Measurements from ENCODE around the gene DLG2.

DNA sequence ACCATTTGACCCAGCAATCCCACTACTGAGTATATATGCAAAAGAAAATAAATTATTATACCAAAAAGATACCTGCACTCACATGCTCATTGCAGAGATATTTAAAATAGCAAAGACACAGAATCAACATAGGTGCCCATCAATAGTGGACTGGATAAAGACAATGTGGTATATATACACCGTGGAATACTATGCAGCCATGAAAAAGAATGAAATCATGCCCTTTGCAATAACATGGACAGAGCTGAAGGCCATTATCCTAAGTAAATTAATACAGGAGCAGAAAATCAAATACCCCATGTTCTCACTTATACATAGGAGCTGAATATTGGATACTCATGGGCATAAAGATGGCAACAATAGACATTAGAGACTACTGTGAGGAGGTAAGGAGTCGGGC lies 68.7 kb downstream of the DLG2 start:
- TF ChIP-seq CTCF (conservative IDR thresholded peaks at IDR 0.05; ENCODE audit: low read depth, low read length), result no peak
- no peak for TF ChIP-seq POLR2A (IDR thresholded peaks at IDR 0.05; ENCODE audit: low read depth, low read length)
- TF ChIP-seq NFE2L2 (IDR thresholded peaks at IDR 0.05; ENCODE audit: low read depth, low read length), result no peak
- TF ChIP-seq USF2 (IDR thresholded peaks at IDR 0.05; ENCODE audit: low read depth, low read length), result no peak
- TF ChIP-seq MAFK (IDR thresholded peaks at IDR 0.05; ENCODE audit: low read depth, low read length), result no peak
- no peak for TF ChIP-seq FOS (IDR thresholded peaks at IDR 0.05; ENCODE audit: low read depth, low read length)
- TF ChIP-seq MXI1 (IDR thresholded peaks at IDR 0.05; ENCODE audit: borderline replicate concordance, low read depth, low read length), result no peak
- TF ChIP-seq SMC3 (IDR thresholded peaks at IDR 0.05; ENCODE audit: low read depth, low read length), result no peak
- no peak for TF ChIP-seq CEBPB (IDR thresholded peaks at IDR 0.05; ENCODE audit: low read depth, low read length)
- TF ChIP-seq RAD21 (IDR thresholded peaks at IDR 0.05; ENCODE audit: low read length), result no peak
- no peak for TF ChIP-seq RFX5 (IDR thresholded peaks at IDR 0.05; ENCODE audit: low read depth, low read length)
- no peak for TF ChIP-seq BHLHE40 (IDR thresholded peaks at IDR 0.05; ENCODE audit: low read depth, low read length)
- no peak for TF ChIP-seq MAZ (IDR thresholded peaks at IDR 0.05; ENCODE audit: borderline replicate concordance, low read depth, low read length)
- TF ChIP-seq CHD1 (IDR thresholded peaks at IDR 0.05; ENCODE audit: low read depth, low read length), result no peak

Measured in IMR-90 (cell line).